Activated T-cell treated with anti-CD3 and anti-CD28 coated beads, Interleukin-2, amount 50 U/mL, for 24 hours (primary cell): ENCODE measurements around the gene FURIN.
"Not testable (repeated sequence)": the region's sequence is repeated elsewhere in the genome, so short reads cannot be mapped to it uniquely, and the experiment has no call there.

Experiments used
- DNase-seq: peaks from one replicate; pipeline ENCODE4 v3.0.0-alpha.2; 2020
- H3K27ac Mint-ChIP-seq: 2 replicates; pipeline ENCODE4 v1.8.0; 2020; ENCODE audit warnings: mild to moderate bottlenecking, mixed read lengths
- H3K27me3 Mint-ChIP-seq: 2 replicates; pipeline ENCODE4 v1.8.0; 2020; ENCODE audit warnings: mixed read lengths
- H3K36me3 Mint-ChIP-seq: 2 replicates; pipeline ENCODE4 v1.8.0; 2020; ENCODE audit warnings: low read depth, mixed read lengths
- H3K4me1 Mint-ChIP-seq: 2 replicates; pipeline ENCODE4 v1.8.0; 2020; ENCODE audit warnings: low read depth, mixed read lengths
- H3K4me3 Mint-ChIP-seq: 2 replicates; pipeline ENCODE4 v1.8.0; 2020; ENCODE audit warnings: mild to moderate bottlenecking, moderate library complexity, mixed read lengths
- H3K9me3 Mint-ChIP-seq: 2 replicates; pipeline ENCODE4 v1.8.0; 2020; ENCODE audit warnings: mixed read lengths

Gene FURIN

GRCh38 chr15:90915216-90915807 is 46.9 kb downstream of the FURIN start:
- DNase-seq, result no peak
- peak overlapping the region; percentile 47 for H3K27ac Mint-ChIP-seq
- no peaks in the 10 kb centered on the region for H3K4me1 Mint-ChIP-seq
- H3K36me3 Mint-ChIP-seq, result peaks cover 100% of the 10 kb centered on the region
- H3K9me3 Mint-ChIP-seq, result no peaks in the 10 kb centered on the region
- H3K27me3 Mint-ChIP-seq, result no peaks in the 10 kb centered on the region
- H3K4me3 Mint-ChIP-seq, result no peak overlapping the region

GRCh38 chr15:90915808-90916440 is 47.5 kb downstream of the FURIN start:
- DNase-seq, result no peak

GRCh38 chr15:90916461-90916860 is 48.1 kb downstream of the FURIN start:
- Mint-ChIP-seq H3K27me3 (no peaks in the 10 kb centered on the region), H3K36me3 (peaks cover 100% of the 10 kb centered on the region), H3K4me1 (no peaks in the 10 kb centered on the region), H3K27ac (no peak overlapping the region), H3K4me3 (no peak overlapping the region), H3K9me3 (no peaks in the 10 kb centered on the region)
- no peak for DNase-seq

More at GRCh38 chr15:90915808-90916440, 47.5 kb downstream of the FURIN start:
- no peaks in the 10 kb centered on the region for H3K9me3 Mint-ChIP-seq
- H3K4me1 Mint-ChIP-seq, result no peaks in the 10 kb centered on the region
- no peak overlapping the region for H3K4me3 Mint-ChIP-seq
- H3K27ac Mint-ChIP-seq, result peak overlapping the region; percentile 29
- H3K36me3 Mint-ChIP-seq, result peaks cover 100% of the 10 kb centered on the region
- H3K27me3 Mint-ChIP-seq, result no peaks in the 10 kb centered on the region

DNA sequence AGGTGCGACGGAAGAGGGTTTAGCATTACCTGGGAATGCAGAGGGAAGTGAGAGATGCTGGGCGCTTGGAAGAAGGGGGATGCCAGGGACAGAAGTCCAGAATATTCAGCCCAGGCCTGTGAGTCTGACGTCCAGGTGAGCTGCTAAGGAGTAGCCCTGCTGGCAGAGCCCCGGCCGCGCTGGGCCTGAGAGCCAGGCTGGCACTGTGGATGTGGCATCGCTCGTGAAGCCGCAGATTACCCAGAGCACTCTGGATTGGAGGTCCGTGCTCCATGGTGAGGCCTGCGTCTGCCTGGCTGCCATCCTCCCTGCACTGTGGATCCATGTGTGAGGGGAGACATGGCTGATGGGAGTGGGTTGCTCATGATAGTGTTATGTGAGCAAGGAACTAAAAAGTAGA is 49.2 kb downstream of the FURIN start:
- no peaks in the 10 kb centered on the region for H3K9me3 Mint-ChIP-seq
- H3K27me3 Mint-ChIP-seq, result no peaks in the 10 kb centered on the region
- H3K36me3 Mint-ChIP-seq, result peaks cover 98% of the 10 kb centered on the region
- H3K4me3 Mint-ChIP-seq, result no peak overlapping the region
- peak overlapping the region; percentile 9 for H3K27ac Mint-ChIP-seq
- peaks cover 9% of the 10 kb centered on the region for H3K4me1 Mint-ChIP-seq
- DNase-seq, result no peak

GRCh38 chr15:90918034-90918788 is 49.8 kb downstream of the FURIN start:
- Mint-ChIP-seq H3K9me3 (no peaks in the 10 kb centered on the region), H3K27ac (no peak overlapping the region), H3K36me3 (peaks cover 96% of the 10 kb centered on the region), H3K4me3 (no peak overlapping the region), H3K4me1 (peaks cover 15% of the 10 kb centered on the region), H3K27me3 (no peaks in the 10 kb centered on the region)
- no peak for DNase-seq

- Mint-ChIP-seq H3K36me3 (peaks cover 94% of the 10 kb centered on the region), H3K27ac (no peak overlapping the region), H3K4me1 (peaks cover 20% of the 10 kb centered on the region), H3K9me3 (no peaks in the 10 kb centered on the region), H3K27me3 (no peaks in the 10 kb centered on the region), H3K4me3 (no peak overlapping the region)
- no peak for DNase-seq
Measured at GRCh38 chr15:90918835-90919234, 50.4 kb downstream of the FURIN start.

DNA sequence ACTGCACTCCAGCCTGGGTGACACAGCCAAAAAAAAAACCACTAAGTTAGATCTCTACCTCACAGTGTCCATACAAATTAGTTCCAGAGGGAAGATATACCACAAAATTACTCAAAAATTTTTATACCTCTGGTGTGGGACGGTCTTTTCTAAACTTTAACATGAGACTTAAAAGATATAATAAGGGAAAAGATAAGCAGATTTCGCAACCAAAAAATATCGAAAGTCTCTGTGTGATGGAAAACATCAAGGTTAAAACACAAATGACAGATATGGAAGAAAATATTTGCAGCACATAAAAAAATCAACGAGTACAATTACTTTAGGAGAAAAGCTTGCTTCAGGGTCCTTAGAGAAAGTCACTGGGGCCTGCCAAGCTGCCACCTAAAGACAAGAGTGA is 53.5 kb downstream of the FURIN start:
- Mint-ChIP-seq H3K4me3 (no peak overlapping the region), H3K27ac (peak overlapping the region; percentile 86), H3K27me3 (no peaks in the 10 kb centered on the region), H3K9me3 (no peaks in the 10 kb centered on the region), H3K36me3 (peaks cover 73% of the 10 kb centered on the region), H3K4me1 (peaks cover 32% of the 10 kb centered on the region)
- DNase-seq, result no peak

GRCh38 chr15:90922712-90923322 is 54.4 kb downstream of the FURIN start:
- Mint-ChIP-seq H3K36me3 (peaks cover 64% of the 10 kb centered on the region), H3K4me1 (peaks cover 32% of the 10 kb centered on the region), H3K27ac (peak overlapping the region; percentile 86)
- not testable (repeated sequence) for H3K4me3 Mint-ChIP-seq, H3K9me3 Mint-ChIP-seq, H3K27me3 Mint-ChIP-seq
- DNase-seq, result peak; percentile 46

DNA sequence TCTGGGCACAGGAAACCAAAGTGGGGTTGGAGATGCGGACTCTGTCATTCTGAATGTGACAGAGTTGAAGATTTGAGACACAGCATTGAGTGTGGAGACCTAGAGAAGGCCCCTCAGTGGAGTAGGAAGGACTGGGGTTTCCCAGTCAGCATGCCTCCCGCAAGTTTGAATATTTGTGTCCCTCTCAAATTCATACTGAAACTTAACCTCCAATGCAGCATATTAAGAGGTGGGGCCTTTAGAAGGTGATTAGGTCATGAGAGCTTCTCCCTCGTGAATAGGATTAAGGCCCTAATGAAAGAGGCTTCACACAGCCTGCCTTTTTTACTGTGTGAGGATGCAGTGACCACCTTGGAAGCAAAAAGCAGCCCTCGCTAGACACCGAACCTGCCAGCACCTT is 56.0 kb downstream of the FURIN start:
- peak overlapping the region; percentile 86 for H3K27ac Mint-ChIP-seq
- no peak for DNase-seq
- no peak overlapping the region for H3K4me3 Mint-ChIP-seq

DNA sequence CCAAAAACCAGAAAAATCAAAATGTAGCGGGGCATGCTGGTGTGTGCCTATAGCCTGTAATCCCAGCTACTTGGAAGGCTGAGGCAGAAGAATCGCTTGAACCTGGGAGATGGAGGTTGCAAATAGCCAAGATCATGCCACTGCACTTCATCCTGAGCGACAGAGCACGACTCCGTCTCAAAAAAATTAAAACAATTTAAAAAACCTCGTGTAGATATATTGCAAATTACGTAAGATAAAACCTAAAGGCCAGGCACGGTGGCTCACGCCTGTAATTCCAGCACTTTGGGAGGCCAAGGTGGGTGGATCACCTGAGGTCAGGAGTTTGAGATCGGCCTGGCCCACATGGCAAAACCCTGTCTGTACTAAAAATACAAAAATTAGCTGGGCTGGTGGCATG is 58.4 kb downstream of the FURIN start:
- H3K27ac Mint-ChIP-seq, result not testable (repeated sequence)
- peaks cover 56% of the 10 kb centered on the region for H3K4me1 Mint-ChIP-seq

More for the DNA sequence above, 56.0 kb downstream of the FURIN start:
- no peaks in the 10 kb centered on the region for H3K27me3 Mint-ChIP-seq
- H3K4me1 Mint-ChIP-seq, result peaks cover 38% of the 10 kb centered on the region
- peaks cover 49% of the 10 kb centered on the region for H3K36me3 Mint-ChIP-seq
- H3K9me3 Mint-ChIP-seq, result no peaks in the 10 kb centered on the region

DNA sequence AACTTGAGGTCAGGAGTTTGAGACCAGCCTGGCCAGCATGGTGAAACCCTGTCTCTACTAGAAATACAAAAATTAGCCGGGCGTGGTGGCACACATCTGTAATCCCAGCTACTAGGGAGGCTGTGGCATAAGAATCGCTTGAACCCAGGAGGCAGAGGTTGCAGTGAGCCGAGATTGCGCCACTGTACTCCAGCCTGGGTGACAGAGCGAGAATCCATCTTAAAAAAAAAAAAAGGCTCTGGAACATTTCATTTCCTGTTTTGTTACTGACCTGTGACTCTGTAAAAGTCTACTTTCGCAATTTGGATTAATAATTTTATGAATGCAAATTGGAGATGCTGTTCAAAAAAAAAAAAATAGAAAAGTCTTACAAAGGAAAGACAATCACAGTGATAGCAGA is 59.7 kb downstream of the FURIN start:
- H3K27me3 Mint-ChIP-seq, DNase-seq, H3K9me3 Mint-ChIP-seq: not testable (repeated sequence)
- H3K36me3 Mint-ChIP-seq, result peaks cover 38% of the 10 kb centered on the region
- peak overlapping the region; percentile 56 for H3K4me3 Mint-ChIP-seq
- peak overlapping the region; percentile 35 for H3K27ac Mint-ChIP-seq
- H3K4me1 Mint-ChIP-seq, result peaks cover 50% of the 10 kb centered on the region

More for the DNA sequence above, 58.4 kb downstream of the FURIN start:
- not testable (repeated sequence) for H3K27me3 Mint-ChIP-seq, DNase-seq, H3K9me3 Mint-ChIP-seq, H3K4me3 Mint-ChIP-seq
- peaks cover 47% of the 10 kb centered on the region for H3K36me3 Mint-ChIP-seq

- no peak for DNase-seq
- H3K27me3 Mint-ChIP-seq, result no peaks in the 10 kb centered on the region
- peak overlapping the region; percentile 97 for H3K4me3 Mint-ChIP-seq
- peaks cover 49% of the 10 kb centered on the region for H3K4me1 Mint-ChIP-seq
- H3K27ac Mint-ChIP-seq, result peak overlapping the region; percentile 99
- H3K36me3 Mint-ChIP-seq, result peaks cover 29% of the 10 kb centered on the region
- no peaks in the 10 kb centered on the region for H3K9me3 Mint-ChIP-seq
Measured at GRCh38 chr15:90929246-90930019, 61.0 kb downstream of the FURIN start.

GRCh38 chr15:90930861-90931574 is 62.6 kb downstream of the FURIN start:
- no peak for DNase-seq
- H3K36me3 Mint-ChIP-seq, result peaks cover 30% of the 10 kb centered on the region
- peak overlapping the region; percentile 99 for H3K27ac Mint-ChIP-seq
- H3K27me3 Mint-ChIP-seq, result no peaks in the 10 kb centered on the region
- H3K4me3 Mint-ChIP-seq, result peak overlapping the region; percentile 97
- H3K4me1 Mint-ChIP-seq, result peaks cover 54% of the 10 kb centered on the region
- no peaks in the 10 kb centered on the region for H3K9me3 Mint-ChIP-seq

GRCh38 chr15:90931575-90931827 is 63.1 kb downstream of the FURIN start:
- H3K36me3 Mint-ChIP-seq, result peaks cover 34% of the 10 kb centered on the region
- H3K27ac Mint-ChIP-seq, result peak overlapping the region; percentile 99
- peak overlapping the region; percentile 97 for H3K4me3 Mint-ChIP-seq
- H3K4me1 Mint-ChIP-seq, result peaks cover 59% of the 10 kb centered on the region
- H3K9me3 Mint-ChIP-seq, result no peaks in the 10 kb centered on the region
- DNase-seq, result no peak
- H3K27me3 Mint-ChIP-seq, result no peaks in the 10 kb centered on the region
